SK-N-MC (cell line): ENCODE data around the gene GSTM5.
A peak's percentile ranks its signal among the peaks of the same experiment; 100 is the strongest.

Experiments used
- DNase-seq: peaks from one replicate; pipeline ENCODE4 v3.0.0-alpha.2; 2011; ENCODE audit warnings: low read depth, low spot score
- H3K27ac ChIP-seq: fragments of 200-600 bp; sonication (generic); 2 replicates; pipeline ENCODE4 v1.5.1; 2016; ENCODE audit warnings: mixed run types
- H3K36me3 ChIP-seq: fragments of 200-600 bp; sonication (generic); 2 replicates; pipeline ENCODE4 v1.6.1; 2017; ENCODE audit warnings: antibody characterized with exemption, low read length, mixed read lengths; ENCODE audit not compliant: insufficient read depth
- H3K4me3 ChIP-seq: fragments of 200-600 bp; sonication (generic); 2 replicates; pipeline ENCODE4 v1.5.1; 2016
- H3K9ac ChIP-seq: fragments of 200-600 bp; sonication (generic); 2 replicates; pipeline ENCODE4 v1.8.0; 2017; ENCODE audit warnings: mixed run types, mixed read lengths; ENCODE audit not compliant: insufficient read length
- H3K9me3 ChIP-seq: fragments of 200-600 bp; sonication (generic); 2 replicates; pipeline ENCODE4 v1.6.1; 2017; ENCODE audit warnings: low read depth, mild to moderate bottlenecking, antibody characterized with exemption, low read length, moderate library complexity, mixed read lengths
- EZH2 ChIP-seq: fragments of 200-600 bp; sonication (generic); IDR thresholded peaks from one replicate; pipeline ENCODE4 v1.6.1; 2017; ENCODE audit warnings: antibody characterized with exemption
- FOXP2 ChIP-seq: optimal IDR thresholded peaks from 2 replicates; pipeline ENCODE3; 2011; ENCODE audit warnings: mild to moderate bottlenecking, moderate library complexity; ENCODE audit not compliant: insufficient read depth; ENCODE audit errors: extremely low read length, control extremely low read depth
- POLR2AphosphoS5 ChIP-seq: IDR thresholded peaks from 2 replicates; pipeline ENCODE4 v1.6.1; 2012; ENCODE audit warnings: mild to moderate bottlenecking, low read depth, low read length, borderline replicate concordance

The GSTM5 gene

DNA sequence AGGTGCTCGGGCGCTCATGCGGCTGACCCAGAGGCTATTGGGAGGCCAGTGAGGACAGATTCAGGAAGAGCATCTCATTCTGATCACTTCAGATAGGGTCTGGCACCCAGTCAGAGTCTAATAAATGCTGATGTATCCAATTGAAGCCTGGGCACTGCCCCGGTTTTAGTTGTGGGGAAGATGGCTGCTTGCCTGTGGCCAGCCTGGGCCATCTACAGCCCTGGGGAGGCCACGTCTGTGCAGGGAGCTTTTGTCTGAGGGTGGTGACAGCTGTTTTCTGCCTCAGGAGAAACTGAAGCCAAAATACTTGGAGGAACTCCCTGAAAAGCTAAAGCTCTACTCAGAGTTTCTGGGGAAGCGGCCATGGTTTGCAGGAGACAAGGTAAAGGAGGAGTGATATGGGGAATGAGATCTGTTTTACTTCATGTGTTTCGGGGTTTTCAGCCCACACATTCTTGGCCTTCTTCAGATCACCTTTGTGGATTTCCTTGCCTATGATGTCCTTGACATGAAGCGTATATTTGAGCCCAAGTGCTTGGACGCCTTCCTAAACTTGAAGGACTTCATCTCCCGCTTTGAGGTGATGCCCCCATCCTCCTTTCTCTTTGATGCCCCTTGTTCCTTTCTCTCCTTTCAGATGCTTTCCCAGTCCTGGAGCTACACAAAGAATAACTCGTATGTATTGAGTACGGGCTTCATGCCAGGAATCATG is 2.8 kb downstream of the GSTM5 start:
- Histone ChIP-seq H3K4me3 (no peak overlapping the region), H3K36me3 (no peaks in the 10 kb centered on the region), H3K9ac (no peak overlapping the region), H3K27ac (no peak overlapping the region), H3K9me3 (no peaks in the 10 kb centered on the region)
- TF ChIP-seq EZH2: no peak
- no peak for TF ChIP-seq FOXP2
- TF ChIP-seq POLR2AphosphoS5: no peak
- no peak for DNase-seq

DNA sequence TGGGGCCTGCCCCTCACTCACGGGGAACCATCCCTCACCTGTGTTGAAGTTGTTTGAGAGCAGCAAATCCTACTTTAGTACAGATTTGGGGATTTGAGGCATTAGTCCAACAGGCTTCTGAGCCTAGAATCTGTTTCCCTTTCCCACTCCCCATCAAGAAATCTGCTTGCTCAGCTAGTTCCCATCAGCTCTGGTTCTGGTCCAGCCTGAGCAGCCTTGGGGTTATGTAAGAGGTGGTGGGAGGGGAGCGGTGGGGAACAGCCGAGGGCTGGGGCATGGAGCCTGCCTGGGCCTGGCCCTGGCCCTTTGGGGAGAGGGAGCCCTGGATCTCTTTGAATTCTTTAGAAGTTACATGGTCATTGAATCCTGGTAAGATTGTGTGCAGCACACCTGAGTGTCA is 4.1 kb downstream of the GSTM5 start:
- Histone ChIP-seq H3K9me3 (no peaks in the 10 kb centered on the region), H3K4me3 (no peak overlapping the region), H3K27ac (no peak overlapping the region), H3K9ac (no peak overlapping the region), H3K36me3 (no peaks in the 10 kb centered on the region)
- TF ChIP-seq FOXP2 (no peak), POLR2AphosphoS5 (no peak), EZH2 (no peak)
- DNase-seq: no peak

DNA sequence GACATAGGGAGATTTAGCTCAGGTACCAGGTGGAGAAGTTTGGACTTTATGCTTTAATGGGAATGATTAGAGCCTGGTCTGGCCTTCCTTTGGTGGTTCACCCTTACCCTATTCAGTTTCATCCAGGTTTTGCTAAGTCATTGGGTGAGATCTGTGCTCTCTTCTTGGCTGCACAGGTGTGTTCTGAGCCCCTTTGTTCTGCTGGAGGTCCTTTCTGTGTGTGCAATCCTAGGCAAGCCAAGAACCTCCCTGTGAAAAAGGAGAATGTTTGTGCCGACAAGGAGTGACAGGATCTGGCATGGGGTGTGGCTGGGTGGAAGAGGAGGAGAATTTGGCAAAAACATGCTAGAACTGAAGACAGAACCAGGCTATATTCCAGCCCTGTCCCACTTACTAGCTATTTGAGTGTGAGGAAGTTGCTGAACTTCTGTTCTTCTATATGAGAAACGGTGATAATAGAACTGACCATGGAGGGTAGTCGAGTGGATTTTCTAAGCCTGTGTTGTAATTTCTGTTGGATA is 4.6 kb downstream of the GSTM5 start:
- TF ChIP-seq FOXP2: no peak
- no peak for TF ChIP-seq EZH2
- TF ChIP-seq POLR2AphosphoS5: no peak
- Histone ChIP-seq H3K9ac (no peak overlapping the region), H3K36me3 (no peaks in the 10 kb centered on the region), H3K27ac (no peak overlapping the region), H3K4me3 (no peak overlapping the region), H3K9me3 (no peaks in the 10 kb centered on the region)
- DNase-seq: no peak

DNA sequence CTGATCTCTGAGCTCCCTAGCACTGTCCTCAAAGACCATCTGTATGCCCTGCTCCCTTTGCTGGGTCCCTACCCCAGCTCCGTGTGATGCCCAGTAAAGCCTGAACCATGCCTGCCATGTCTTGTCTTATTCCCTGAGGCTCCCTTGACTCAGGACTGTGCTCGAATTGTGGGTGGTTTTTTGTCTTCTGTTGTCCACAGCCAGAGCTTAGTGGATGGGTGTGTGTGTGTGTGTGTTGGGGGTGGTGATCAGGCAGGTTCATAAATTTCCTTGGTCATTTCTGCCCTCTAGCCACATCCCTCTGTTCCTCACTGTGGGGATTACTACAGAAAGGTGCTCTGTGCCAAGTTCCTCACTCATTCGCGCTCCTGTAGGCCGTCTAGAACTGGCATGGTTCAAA is 5.7 kb downstream of the GSTM5 start:
- Histone ChIP-seq H3K36me3 (no peaks in the 10 kb centered on the region), H3K27ac (no peak overlapping the region), H3K9ac (no peak overlapping the region), H3K4me3 (no peak overlapping the region), H3K9me3 (no peaks in the 10 kb centered on the region)
- TF ChIP-seq EZH2 (no peak), FOXP2 (no peak), POLR2AphosphoS5 (no peak)
- no peak for DNase-seq

DNA sequence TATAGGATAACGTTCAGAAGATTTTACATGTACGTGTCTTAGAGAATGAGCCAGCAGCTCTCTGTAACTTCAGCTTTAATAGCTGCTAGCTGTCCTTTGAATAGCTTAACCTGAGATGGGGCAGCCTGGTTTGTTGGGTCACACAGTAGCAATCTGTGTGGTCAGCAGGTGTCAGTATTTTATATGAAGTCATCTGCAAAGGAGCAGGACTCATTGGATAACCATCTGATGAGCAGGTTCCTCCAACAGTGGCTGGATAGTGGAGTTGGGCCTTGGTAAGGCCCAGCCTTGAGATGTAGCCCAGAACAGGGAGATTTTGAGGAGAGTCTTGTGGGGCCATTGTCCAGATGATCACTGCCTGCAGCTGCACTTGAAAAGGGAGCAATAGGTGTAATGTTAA is 6.4 kb downstream of the GSTM5 start:
- no peaks in the 10 kb centered on the region for H3K9me3 ChIP-seq
- no peak overlapping the region for H3K27ac ChIP-seq
- DNase-seq: no peak
- H3K9ac ChIP-seq: no peak overlapping the region
- no peaks in the 10 kb centered on the region for H3K36me3 ChIP-seq
- TF ChIP-seq FOXP2 (no peak), EZH2 (no peak), POLR2AphosphoS5 (no peak)
- H3K4me3 ChIP-seq: no peak overlapping the region

DNA sequence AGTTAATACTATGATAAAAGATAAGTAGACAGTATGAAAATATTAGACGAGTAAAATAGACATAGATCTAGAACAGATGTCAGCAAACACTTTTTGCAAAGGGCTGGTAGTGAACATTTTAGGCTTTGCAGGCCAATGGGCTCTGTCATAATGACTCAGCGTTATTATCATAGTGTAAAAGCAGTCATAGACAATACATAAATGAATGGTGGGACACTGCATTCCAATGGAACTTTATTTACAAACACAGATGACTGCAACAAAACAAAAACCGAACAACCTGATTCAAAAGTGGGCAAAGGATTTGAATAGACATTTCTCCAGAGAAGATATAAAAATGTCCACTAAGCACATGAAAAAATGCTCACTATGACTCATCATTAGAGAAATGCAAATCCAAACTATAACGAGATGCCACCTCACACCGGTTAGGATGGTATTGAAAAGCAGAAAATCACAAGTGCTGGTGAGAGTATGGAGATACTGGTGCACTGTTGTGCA is 7.3 kb downstream of the GSTM5 start:
- H3K9ac ChIP-seq: no peak overlapping the region
- H3K36me3 ChIP-seq: no peaks in the 10 kb centered on the region
- no peak for DNase-seq
- no peaks in the 10 kb centered on the region for H3K9me3 ChIP-seq
- peak overlapping the region; percentile 63; the same call in 1 of the 2 replicates for H3K27ac ChIP-seq
- TF ChIP-seq POLR2AphosphoS5: no peak
- TF ChIP-seq FOXP2: no peak
- no peak for TF ChIP-seq EZH2
- no peak overlapping the region for H3K4me3 ChIP-seq

DNA sequence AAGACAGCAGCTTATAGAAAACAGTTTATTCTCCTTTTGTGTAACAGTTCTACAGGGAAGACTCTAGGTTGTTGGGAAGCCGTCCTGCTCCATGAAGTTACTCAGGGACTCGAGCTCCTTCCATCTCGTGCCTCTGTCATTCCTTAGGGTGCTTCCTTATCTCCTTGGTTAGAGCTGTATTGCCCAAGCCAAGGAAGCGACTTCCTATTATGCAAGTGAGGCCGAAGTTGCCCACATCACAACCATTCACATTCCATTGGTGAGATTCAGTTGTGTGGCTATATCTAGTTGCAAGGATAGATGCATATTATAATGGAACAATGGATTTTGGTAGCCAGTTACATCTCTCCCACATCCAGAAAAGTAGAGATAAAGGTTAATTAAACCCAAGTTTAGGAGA is 9.0 kb downstream of the GSTM5 start:
- no peak for DNase-seq
- no peak for TF ChIP-seq EZH2
- TF ChIP-seq FOXP2: no peak
- TF ChIP-seq POLR2AphosphoS5: no peak
- 0 out of 2 replicates have a peak overlapping the region, but pooled peaks have one; percentile 6 for H3K27ac ChIP-seq
- no peaks in the 10 kb centered on the region for H3K9me3 ChIP-seq
- H3K36me3 ChIP-seq: no peaks in the 10 kb centered on the region
- H3K9ac ChIP-seq: no peak overlapping the region
- H3K4me3 ChIP-seq: no peak overlapping the region

DNA sequence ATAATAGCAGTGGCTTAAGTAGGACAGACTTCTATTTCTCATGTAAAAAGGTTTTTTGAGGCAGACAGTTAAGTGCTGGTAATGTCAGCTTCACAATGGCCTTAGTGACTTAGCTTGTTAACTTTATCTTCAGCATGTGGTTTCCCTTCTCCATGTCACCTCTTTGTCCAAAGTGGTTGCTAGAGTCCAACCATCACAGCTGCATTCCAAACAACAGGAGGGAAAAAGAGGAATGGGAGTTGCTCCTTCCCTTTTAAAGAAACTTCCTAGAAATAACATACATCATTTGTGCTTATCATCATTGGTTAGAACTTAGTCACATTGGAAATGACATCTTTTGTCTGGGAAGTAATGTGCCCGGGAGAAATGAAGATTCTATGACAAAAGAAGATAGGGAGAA is 9.9 kb downstream of the GSTM5 start:
- Histone ChIP-seq H3K9me3 (no peaks in the 10 kb centered on the region), H3K36me3 (no peaks in the 10 kb centered on the region), H3K27ac (no peak overlapping the region), H3K9ac (no peak overlapping the region), H3K4me3 (no peak overlapping the region)
- DNase-seq: no peak
- TF ChIP-seq EZH2: no peak
- no peak for TF ChIP-seq FOXP2
- no peak for TF ChIP-seq POLR2AphosphoS5

DNA sequence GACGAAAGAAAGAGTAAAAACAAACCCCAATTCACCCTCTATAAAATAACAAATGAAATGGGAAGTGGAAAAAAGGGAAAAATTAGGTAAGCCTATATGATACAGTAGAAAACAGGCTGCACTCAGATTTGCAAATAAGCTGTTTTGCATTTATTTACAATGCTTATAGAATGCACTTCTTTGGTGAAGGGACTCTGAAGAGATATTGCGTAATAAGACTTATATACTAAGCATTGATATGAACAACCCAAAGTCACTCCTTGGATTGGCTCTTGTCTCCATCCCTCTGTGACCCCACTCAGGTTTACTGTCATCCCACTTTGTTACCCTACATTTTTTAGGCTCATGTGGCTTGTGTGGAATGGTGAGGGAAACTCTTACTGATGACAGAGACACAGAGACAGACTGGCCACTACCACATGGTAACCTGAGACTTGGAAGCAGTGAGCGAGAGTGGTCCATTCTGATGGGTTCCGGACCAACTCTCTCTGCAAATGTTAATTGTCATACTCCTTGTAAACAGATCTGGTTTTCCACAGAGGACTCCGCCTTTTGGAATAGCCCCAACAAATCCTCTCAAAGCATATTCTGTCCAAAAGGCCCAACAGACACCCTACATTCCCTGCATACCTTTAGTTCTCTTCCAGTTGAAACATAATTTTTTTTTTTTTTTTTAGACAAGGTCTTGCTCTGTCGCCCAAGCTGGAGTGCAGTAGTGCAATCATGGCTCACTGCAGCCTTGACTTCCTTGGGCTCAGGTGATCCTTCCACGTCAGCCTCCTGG is 11.0 kb downstream of the GSTM5 start:
- no peak overlapping the region for H3K4me3 ChIP-seq
- no peak overlapping the region for H3K27ac ChIP-seq
- H3K36me3 ChIP-seq: no peaks in the 10 kb centered on the region
- H3K9me3 ChIP-seq: no peaks in the 10 kb centered on the region
- H3K9ac ChIP-seq: no peak overlapping the region
- DNase-seq: no peak
- TF ChIP-seq EZH2 (no peak), POLR2AphosphoS5 (no peak), FOXP2 (no peak)
